PC-9 (cell line): ENCODE measurements around the gene GLRA3. TPM values are rescaled to one million over a fixed set of nuclear protein-coding genes. Genes with fewer than 3 reads are reported as not detected.

Experiments
- BruUV-seq: library from RNA; stranded (reverse); fragments of 400-500 nt; replicated peaks from 2 replicates; lab custom pipeline; 2021; lab: Mats Ljungman, UMichigan
- CTCF ChIA-PET: fragments of 300-600 bp; sonication (Branson Sonifier 250); formaldehyde crosslinking; loops from one replicate; lab custom pipeline; 2022; ENCODE audit warnings: antibody characterized with exemption; lab: Charles Lee
- POLR2A ChIA-PET: fragments of 300-600 bp; sonication (Branson Sonifier 250); formaldehyde crosslinking; loops from one replicate; lab custom pipeline; 2022; ENCODE audit warnings: antibody characterized with exemption; ENCODE audit not compliant: unreplicated experiment; lab: Charles Lee
- DNase-seq, 2 experiments: peaks; one replicate each; pipeline versions ENCODE4 v3.0.0 to v3.0.0-alpha.2; 2015 to 2022; ENCODE audit warnings: mixed read lengths in 1 of 2
- H2AFZ ChIP-seq: fragments of 200-600 bp; sonication (generic); 2 replicates; pipeline ENCODE4 v1.8.1; 2017; ENCODE audit warnings: antibody characterized with exemption
- H3F3A ChIP-seq: fragments of 200-600 bp; sonication (generic); 2 replicates; pipeline ENCODE4 v1.8.1; 2017; ENCODE audit warnings: antibody characterized with exemption, mild to moderate bottlenecking, low read depth; ENCODE audit not compliant: insufficient read depth
- H3K27ac ChIP-seq: fragments of 200-600 bp; sonication (generic); 2 replicates; pipeline ENCODE4 v1.6.1; 2016; ENCODE audit warnings: mixed run types
- H3K27me3 ChIP-seq: fragments of 200-600 bp; sonication (generic); 2 replicates; pipeline ENCODE4 v1.6.1; 2016; ENCODE audit warnings: low read depth, mixed run types; ENCODE audit not compliant: insufficient read depth
- H3K36me3 ChIP-seq: fragments of 200-600 bp; sonication (generic); 2 replicates; pipeline ENCODE4 v1.6.1; 2016; ENCODE audit warnings: low read depth, mixed run types
- H3K4me1 ChIP-seq: fragments of 200-600 bp; sonication (generic); replicated peaks from 2 replicates; pipeline ENCODE4 v1.6.1; 2016; ENCODE audit warnings: mixed run types; ENCODE audit not compliant: insufficient read depth
- H3K4me2 ChIP-seq: fragments of 200-600 bp; sonication (generic); 2 replicates; pipeline ENCODE4 v1.6.1; 2017; ENCODE audit warnings: mixed run types
- H3K4me3 ChIP-seq: fragments of 200-600 bp; sonication (generic); 2 replicates; pipeline ENCODE4 v1.6.1; 2016; ENCODE audit warnings: mixed run types
- H3K79me2 ChIP-seq: fragments of 200-600 bp; sonication (generic); 2 replicates; pipeline ENCODE4 v1.6.1; 2017; ENCODE audit warnings: low read depth, mixed run types
- H3K9me2 ChIP-seq: fragments of 200-600 bp; sonication (generic); 2 replicates; pipeline ENCODE4 v1.8.1; 2017; ENCODE audit warnings: mild to moderate bottlenecking; ENCODE audit not compliant: insufficient read depth
- H3K9me3 ChIP-seq: fragments of 200-600 bp; sonication (generic); 2 replicates; pipeline ENCODE4 v1.8.1; 2016; ENCODE audit warnings: low read depth; ENCODE audit not compliant: insufficient read depth
- H4K20me1 ChIP-seq: fragments of 200-600 bp; sonication (generic); 2 replicates; pipeline ENCODE4 v1.8.1; 2017; ENCODE audit not compliant: insufficient read depth
- EZH2 ChIP-seq: fragments of 200-600 bp; sonication (generic); IDR thresholded peaks from 2 replicates; pipeline ENCODE4 v1.8.0; 2017; ENCODE audit warnings: antibody characterized with exemption, low read depth
- intact Hi-C: fragments of 100-400 bp; cut with micrococcal nuclease; formaldehyde crosslinking; loops from one replicate; pipeline ENCODE4 v1.10.0; 2022; ENCODE audit not compliant: unreplicated experiment
- total RNA-seq: library from RNA; stranded (reverse); gene quantifications from 2 replicates; pipeline ENCODE4 v1.2.3, GENCODE V29; 2021
- TF ChIP-seq, protein P1 (sequence below): fragments of 200-600 bp; sonication (generic); conservative IDR thresholded peaks from 2 replicates; pipeline ENCODE4 v1.6.1; 2017; ENCODE audit warnings: mixed run types, antibody characterized with exemption, mild to moderate bottlenecking, moderate library complexity

The GLRA3 gene
- total RNA-seq, 1 experiment from 2014 or later: 0.39 TPM

DNA sequence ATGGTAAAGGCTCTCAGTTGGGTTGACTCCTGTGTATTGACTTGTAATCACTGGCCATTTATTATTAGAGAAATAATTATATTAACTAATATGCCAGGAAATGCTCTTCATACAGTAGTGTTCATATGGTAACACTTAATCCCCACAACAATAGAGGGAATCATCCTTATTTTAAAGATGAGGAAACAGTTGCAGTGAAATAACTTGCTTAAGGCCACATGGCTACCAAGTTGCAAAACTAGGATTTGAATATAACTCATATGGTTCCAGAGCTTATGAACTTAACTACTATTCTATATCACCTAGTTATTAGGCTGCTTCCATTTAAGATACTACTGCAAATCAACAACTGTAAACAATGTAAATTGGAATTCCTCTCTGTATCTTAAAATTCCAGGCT is 163.2 kb downstream of the GLRA3 start:
- no peak for DNase-seq
- H3K4me3 ChIP-seq: no peak overlapping the region
- no peaks in the 10 kb centered on the region for H3K9me3 ChIP-seq
- ChIA-PET POLR2A (no interaction called here), CTCF (no interaction called here)
- H2AFZ ChIP-seq: no peak overlapping the region
- no peak overlapping the region for H3K27ac ChIP-seq
- H3K27me3 ChIP-seq: no peaks in the 10 kb centered on the region
- H3F3A ChIP-seq: no peaks in the 10 kb centered on the region
- BruUV-seq: no TSS peak
- H3K79me2 ChIP-seq: no peaks in the 10 kb centered on the region
- H3K4me1 ChIP-seq: no peaks in the 10 kb centered on the region
- H3K36me3 ChIP-seq: no peaks in the 10 kb centered on the region
- H3K9me2 ChIP-seq: no peaks in the 10 kb centered on the region
- no peak for TF ChIP-seq EZH2
- TF ChIP-seq, protein P1, sequence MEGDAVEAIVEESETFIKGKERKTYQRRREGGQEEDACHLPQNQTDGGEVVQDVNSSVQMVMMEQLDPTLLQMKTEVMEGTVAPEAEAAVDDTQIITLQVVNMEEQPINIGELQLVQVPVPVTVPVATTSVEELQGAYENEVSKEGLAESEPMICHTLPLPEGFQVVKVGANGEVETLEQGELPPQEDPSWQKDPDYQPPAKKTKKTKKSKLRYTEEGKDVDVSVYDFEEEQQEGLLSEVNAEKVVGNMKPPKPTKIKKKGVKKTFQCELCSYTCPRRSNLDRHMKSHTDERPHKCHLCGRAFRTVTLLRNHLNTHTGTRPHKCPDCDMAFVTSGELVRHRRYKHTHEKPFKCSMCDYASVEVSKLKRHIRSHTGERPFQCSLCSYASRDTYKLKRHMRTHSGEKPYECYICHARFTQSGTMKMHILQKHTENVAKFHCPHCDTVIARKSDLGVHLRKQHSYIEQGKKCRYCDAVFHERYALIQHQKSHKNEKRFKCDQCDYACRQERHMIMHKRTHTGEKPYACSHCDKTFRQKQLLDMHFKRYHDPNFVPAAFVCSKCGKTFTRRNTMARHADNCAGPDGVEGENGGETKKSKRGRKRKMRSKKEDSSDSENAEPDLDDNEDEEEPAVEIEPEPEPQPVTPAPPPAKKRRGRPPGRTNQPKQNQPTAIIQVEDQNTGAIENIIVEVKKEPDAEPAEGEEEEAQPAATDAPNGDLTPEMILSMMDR: no peak
- intact Hi-C loops: no loop called here
- no peaks in the 10 kb centered on the region for H4K20me1 ChIP-seq
- H3K4me2 ChIP-seq: no peak overlapping the region

GRCh38 chr4:174663216-174663615 is 165.8 kb downstream of the GLRA3 start:
- ChIA-PET CTCF (no interaction called here), POLR2A (no interaction called here)
- Histone ChIP-seq H3K79me2 (no peaks in the 10 kb centered on the region), H3K27me3 (no peaks in the 10 kb centered on the region), H3K9me2 (no peaks in the 10 kb centered on the region), H3K27ac (no peak overlapping the region), H3K4me3 (no peak overlapping the region), H4K20me1 (no peaks in the 10 kb centered on the region), H3K9me3 (no peaks in the 10 kb centered on the region), H3K4me1 (no peaks in the 10 kb centered on the region), H3K36me3 (no peaks in the 10 kb centered on the region), H3F3A (no peaks in the 10 kb centered on the region), H3K4me2 (no peak overlapping the region), H2AFZ (no peak overlapping the region)
- DNase-seq: no peak
- no TSS peak for BruUV-seq
- TF ChIP-seq, protein P1: no peak
- TF ChIP-seq EZH2: no peak
- intact Hi-C loops: no loop called here

GRCh38 chr4:174658246-174658645 is 170.8 kb downstream of the GLRA3 start:
- Histone ChIP-seq H3K79me2 (no peaks in the 10 kb centered on the region), H3K4me2 (no peak overlapping the region), H3F3A (no peaks in the 10 kb centered on the region), H3K4me3 (no peak overlapping the region), H2AFZ (no peak overlapping the region), H3K36me3 (no peaks in the 10 kb centered on the region), H3K4me1 (no peaks in the 10 kb centered on the region), H3K27ac (no peak overlapping the region), H3K9me2 (no peaks in the 10 kb centered on the region), H4K20me1 (no peaks in the 10 kb centered on the region), H3K9me3 (no peaks in the 10 kb centered on the region), H3K27me3 (no peaks in the 10 kb centered on the region)
- BruUV-seq: no TSS peak
- no peak for TF ChIP-seq EZH2
- TF ChIP-seq, protein P1: no peak
- CTCF ChIA-PET: no interaction called here
- no peak for DNase-seq
- POLR2A ChIA-PET: no interaction called here
- intact Hi-C loops: no loop called here
